GM19463 (cell line): ENCODE data around the gene LILRB2.
"Not testable (repeated sequence)": the region's sequence is repeated elsewhere in the genome, so short reads cannot be mapped to it uniquely, and the experiment has no call there.

Experiments
- ATAC-seq: cut with Tn5 transposase; IDR thresholded peaks from one replicate; pipeline ENCODE4 v1.9.1; 2021; ENCODE audit warnings: mild to moderate bottlenecking, moderate library complexity; ENCODE audit not compliant: unreplicated experiment

Gene LILRB2

DNA sequence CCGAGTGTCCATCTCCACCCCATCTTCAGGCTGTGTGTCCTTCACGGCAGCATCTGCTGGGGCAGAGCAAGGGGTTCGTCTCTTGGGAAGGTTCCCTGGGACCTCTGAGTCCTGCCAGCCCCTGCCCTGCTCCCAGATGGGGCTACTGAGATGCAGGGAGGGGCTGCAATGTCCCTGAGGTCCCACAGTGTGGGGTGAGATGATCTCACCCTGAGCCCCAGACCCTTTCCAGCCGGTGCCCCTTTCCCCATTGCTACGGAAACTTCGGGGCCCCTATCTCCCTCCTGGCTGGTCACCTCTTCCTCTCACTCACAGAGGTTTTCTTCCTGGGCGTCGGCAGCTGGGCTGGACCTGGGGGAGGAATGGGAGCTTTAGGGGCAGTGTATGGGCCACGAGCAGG, 5.0 kb downstream of the LILRB2 start:
- ATAC-seq: no peak

DNA sequence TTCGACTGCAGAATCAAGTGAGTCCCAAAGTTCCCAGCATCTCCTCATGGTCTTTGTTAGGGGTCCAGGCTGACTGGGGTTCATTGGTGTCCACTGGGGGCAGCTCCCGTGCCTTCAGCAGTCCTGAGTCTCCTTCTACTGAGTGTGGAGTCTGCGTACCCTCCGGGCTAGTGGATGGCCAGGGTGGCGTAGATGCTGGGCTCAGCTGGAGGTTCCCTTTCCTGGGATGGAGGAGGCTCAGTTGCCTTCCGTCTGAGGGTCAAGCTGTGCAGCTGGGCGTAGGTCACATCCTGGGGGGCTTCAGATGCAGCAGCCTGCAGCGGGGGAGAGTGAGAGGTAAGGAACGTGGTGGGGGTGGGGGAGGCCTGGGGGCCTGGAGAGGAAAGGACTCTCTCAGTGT, 6.4 kb downstream of the LILRB2 start:
- not testable (repeated sequence) for ATAC-seq

DNA sequence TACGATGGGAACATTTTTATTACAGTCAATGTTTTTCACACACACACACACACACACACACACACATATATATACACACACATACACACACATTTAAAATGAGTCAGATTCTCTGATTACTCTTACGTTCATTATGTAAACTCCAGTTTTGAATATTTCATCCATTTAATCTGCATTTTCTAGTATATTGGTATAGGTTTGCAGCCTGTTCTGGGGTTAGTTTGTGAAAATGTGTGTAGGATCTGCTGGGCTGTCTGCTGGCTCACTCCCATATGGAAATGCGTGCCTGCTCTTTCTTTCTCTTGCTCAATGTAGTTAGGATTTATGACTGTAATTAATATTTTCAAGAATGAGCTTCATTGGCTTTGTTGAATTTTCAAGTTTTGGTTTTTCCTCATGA, 7.1 kb downstream of the LILRB2 start:
- ATAC-seq: no peak

DNA sequence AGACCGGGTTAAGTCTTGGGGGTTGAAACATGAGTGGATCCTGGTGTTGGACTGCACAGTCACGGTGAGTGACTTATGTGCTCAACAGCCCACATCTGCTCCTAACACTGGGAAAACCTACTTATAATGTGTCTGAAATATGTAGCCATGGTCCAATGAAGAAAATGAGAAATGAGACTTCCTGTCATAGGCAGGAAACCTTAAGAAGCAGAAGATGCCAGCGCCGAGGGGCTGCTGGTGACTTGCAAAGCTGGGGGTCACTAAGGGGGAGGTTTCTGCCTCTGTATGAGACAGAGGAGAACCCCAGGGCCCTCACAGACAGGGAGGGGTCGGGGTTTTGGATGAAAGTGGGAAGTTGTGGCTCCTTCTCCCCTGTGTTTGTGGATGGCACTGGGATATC, 8.7 kb downstream of the LILRB2 start:
- not testable (repeated sequence) for ATAC-seq

DNA sequence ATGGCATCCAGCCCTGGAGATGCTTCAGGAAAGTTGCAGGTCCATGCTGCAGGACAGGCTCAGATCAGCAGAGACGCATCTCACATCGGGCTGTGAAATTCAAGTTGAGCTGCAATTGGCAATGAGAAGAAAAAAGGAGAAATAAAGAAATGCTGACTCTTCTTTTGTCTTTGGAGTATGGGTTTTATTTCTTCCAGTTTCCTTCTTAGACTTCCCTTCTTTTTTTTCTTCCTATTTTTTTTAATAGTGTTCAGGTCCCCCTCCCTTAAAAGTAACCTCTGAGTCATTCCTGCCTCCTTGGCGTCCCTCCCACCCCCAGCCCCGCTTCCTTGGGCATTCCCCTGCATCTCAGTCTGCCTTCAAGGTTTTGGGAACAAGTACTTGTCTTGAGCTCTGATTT, 9.3 kb downstream of the LILRB2 start:
- ATAC-seq: not testable (repeated sequence)

- ATAC-seq: no peak
These were observed 9.8 kb downstream of the LILRB2 start for GRCh38 chr19:54271106-54271505.

DNA sequence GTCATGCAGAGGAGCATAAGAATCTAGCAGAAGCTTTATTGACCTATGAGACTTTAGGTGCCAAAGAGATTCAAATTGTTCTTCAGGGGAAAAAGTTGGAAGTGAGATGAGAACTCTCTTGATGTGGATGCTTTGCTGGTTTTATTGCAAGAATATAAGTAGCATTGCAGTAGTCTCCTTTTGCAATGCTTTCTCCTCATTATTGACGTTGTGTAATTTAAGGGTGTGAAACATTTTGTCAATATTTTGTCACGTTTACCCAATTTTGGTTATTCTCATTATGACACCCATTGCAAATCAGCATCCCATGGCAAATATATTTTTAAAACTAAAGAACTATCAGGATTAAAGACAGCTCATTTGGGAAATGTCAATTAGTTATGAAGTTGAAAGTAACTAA, 12.0 kb downstream of the LILRB2 start:
- ATAC-seq: no peak

DNA sequence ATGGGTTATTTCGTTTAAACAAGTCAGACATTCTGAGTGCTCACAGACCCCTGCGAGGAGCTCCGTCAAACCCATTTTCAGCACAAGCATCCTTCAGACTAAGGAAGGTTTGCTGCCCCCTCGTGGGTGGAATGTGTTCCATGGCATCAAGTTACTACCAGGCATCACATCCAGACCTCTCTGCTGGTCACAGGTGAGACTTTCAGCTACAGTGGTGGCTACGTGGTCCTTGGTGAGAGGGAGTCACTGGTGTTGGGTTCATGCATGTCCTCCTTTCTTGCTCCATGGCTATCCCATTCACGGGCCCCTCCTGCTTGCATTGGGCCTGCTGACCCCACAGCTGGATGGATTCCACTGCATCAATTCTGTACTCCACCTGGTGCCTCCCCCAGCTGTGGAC, 14.8 kb downstream of the LILRB2 start:
- ATAC-seq: no peak

DNA sequence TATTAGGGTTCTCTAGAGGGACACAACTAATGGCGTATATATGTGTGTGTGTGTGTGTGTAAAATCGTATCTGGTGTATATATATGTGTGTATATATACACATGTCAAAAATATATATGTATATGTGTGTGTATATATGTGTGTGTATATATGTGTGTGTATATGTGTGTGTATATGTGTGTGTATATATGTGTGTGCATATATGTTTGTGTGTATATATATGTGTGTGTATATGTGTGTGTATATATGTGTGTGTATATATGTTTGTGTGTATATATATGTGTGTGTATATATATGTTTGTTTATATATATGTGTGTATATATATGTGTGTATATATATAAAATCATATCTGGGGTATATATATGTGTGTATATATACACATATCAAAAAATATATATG, 18.4 kb downstream of the LILRB2 start:
- no peak for ATAC-seq

DNA sequence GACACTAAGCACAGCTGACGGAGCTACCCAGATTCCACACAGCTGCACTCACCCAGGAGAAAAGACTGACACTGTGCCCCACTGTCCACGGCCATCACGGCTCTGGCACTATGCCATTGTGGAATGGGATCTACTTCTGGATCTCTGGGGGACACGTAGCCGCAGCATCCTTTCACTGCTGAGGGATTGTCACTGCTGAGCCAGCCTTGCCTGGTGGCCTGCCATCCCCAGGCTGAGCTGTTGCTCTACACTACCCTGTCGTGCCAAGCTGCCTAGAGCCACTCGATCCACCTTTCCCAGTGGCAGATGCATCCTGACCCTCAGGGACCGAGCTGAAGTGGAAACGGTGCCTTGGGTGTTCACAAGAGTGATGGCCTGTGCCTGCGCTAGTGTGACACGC, 18.8 kb downstream of the LILRB2 start:
- no peak for ATAC-seq

DNA sequence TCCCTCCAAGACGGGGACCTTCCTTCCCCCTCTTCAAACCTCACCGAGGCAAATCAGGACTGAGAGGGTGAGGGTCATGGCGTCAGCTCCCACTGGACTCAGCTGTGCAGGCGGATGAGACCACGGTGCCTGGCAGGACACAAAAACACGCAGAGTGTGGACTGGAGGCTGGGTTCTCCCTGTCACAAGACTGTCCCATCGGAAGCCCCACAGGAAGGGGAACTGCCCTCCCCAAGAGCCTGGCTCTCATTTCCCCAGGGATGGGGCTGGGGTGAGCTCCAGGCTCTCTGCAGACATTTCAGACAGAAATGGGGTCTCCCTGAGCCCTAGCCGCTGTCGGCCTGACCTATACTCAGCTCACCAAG, 23.8 kb downstream of the LILRB2 start, which contains the start of gene LILRB5:
TSS of gene LILRB5 (minus strand) at position 158 of the 365 bp plus-strand sequence. CDS start at position 78, 80 bp downstream.
- no peak for ATAC-seq

DNA sequence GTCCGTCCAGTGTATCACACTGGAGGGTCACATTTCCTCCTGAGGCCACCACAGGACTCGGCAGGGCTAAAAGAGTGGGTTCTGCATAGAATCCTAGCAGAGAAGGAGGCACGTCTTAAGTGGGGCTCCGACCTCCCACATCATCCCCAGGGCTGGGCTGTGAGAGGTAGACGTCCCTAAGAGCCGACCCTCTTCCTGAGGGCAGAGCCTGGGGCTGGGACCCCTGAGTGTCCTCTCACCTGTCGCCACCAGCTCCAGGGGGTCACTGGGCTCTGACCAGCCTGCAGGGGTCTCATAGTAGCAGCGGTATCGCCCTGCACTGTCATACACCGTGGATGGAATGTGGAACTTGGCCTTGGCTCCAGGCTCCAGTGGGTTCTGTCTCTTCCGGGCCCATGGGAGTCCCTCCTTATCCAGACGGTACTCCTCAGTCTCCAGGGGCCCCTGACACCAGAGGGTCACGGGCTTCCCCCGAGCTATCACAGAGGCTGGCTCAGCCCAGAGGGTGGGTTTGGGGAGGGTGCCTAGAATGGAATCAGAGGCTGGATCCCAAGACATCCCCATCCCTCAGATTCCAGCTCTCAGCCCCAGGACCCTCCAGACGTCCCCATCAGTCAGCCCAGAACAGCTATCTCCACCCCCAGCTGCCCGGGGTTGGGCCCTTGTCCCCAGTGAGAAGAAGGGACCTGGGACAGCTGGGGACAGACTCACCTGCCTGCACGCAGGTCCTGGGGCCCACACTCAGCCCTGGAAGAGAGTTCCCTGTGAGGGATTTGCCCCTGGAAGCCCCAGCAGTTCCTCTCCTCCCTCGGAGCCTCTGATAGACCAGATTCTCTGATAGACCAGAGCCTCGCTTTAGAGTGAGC, 24.4 kb downstream of the LILRB2 start:
- no peak for ATAC-seq

DNA sequence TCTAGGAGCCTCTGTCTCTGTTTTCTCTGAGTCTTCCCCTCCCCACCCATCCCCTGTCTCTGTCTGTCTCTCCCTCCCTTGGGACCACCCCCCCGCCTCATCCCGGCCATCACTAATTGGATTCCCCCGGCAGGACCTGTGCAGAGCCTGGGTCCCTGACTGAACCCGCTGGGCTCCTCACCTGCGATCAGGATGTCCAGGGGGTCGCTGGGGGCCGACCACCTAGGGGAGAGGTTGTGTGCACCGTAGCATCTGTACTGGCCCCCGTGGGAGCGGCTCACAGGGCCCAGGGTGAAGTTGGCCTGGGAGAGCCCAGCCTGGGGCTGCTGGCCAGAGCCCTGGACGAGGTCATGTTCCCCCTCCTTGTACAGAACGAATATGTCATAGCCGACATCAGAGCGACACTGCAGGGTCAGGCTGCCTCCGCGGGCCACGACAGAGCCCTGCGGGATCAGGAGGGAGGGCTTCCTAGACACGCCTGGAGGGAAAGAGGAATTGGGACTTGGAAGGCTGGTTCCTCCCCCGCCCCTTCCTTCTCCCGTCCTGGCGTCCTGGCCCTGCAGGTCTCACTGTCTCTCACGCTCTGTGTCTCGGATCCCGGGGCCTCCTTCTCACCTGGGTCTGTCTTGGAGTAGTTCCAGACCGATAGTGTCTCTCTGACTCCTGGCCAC, 25.7 kb downstream of the LILRB2 start:
- ATAC-seq: no peak

GRCh38 chr19:54254195-54254906, 26.6 kb downstream of the LILRB2 start:
- ATAC-seq: no peak

- ATAC-seq: no peak
These were observed 27.3 kb downstream of the LILRB2 start for GRCh38 chr19:54253331-54254194.

- ATAC-seq: no peak
These were observed 28.1 kb downstream of the LILRB2 start for GRCh38 chr19:54252845-54253244.

GRCh38 chr19:54252243-54252642, 28.7 kb downstream of the LILRB2 start:
- no peak for ATAC-seq

DNA sequence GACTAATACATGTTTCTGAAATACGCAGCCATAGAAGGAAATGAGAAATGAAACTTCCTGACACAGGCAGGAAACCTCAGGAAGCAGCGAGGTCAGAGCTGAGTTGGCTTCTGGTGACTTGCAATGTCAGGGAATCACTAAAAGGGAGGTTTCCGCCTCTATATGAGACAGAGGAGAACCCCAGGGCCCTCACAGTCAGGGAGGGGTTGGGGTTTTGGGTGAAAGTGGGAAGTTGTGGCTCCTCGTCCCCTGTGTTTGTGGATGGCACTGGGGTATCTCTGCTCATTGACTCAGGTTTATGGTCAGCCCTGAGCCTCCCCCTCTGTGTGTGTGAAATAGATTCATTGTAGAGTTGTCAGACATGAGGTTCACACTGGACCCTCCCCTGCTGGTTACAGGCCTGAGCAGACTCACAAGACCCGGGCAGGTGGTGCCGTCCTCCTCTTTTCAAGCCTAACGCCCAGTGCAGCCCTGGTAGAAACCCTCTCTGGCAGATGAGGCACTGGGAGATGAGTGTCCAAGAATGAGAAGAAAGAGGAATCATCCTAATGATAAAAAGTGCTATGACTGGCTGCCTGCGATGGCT, 32.8 kb downstream of the LILRB2 start:
- no peak for ATAC-seq

DNA sequence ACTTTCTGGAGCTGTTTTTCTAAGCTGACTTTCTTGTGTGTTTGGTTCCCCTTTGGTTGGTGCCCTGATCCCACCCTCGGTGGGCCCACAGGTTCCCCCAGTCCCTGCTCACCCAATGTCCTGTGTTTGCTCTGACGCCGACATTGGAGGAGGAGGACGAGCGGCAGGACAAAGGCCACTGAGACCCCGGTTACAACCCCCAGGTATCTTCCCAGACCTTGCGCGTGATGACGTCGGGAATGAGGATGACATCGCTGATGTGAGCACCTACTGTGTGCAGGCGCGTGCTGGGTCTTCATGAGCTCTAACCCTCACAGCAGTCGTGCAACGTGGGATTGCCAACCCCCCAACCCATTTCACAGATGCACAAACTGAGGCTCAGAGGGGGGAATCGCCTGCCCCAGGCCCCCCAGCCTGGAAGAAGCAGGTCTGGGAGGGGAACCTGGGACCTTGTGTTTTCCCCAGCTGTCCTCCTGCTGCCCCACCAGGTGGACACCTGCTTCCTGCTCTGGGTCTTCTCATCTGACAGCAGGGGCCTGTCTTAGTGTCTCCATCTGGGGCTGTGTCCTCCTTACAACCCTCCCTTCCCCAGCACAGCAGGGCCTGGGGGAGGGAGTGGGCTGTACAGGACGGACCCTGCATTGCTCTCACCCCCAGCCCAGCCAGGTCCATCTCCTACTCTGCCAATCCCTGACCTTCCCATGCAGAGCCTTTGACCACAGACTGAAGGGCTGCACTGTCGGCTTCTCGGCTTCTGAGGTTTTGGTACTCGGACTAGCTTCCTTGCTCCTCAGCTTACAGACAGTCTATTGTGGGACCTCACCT, 33.6 kb downstream of the LILRB2 start:
- no peak for ATAC-seq

DNA sequence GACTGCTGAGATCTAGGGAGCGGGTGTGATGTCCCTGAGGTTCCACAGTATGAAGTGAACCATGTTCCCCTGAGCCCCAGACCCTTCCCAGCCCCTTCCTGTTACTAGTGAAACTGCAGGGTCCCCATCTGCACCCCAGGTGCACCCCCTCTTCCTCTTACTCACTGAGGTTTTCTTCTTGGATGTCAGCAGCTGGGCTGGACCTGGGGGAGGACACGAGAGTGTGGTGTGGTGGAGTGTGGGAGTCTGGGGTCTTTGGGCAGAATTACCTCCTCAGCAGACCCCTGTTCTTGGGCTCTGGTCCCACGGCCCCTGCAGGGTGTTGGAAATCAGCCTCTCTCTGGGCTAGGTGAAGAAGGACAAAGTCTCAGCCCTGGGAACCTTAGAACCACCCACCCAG, 35.0 kb downstream of the LILRB2 start:
- no peak for ATAC-seq
